ENCODE results near the gene PHRF1.
A peak's percentile ranks its signal among the peaks of the same experiment; 100 is the strongest.

The PHRF1 gene

DNA sequence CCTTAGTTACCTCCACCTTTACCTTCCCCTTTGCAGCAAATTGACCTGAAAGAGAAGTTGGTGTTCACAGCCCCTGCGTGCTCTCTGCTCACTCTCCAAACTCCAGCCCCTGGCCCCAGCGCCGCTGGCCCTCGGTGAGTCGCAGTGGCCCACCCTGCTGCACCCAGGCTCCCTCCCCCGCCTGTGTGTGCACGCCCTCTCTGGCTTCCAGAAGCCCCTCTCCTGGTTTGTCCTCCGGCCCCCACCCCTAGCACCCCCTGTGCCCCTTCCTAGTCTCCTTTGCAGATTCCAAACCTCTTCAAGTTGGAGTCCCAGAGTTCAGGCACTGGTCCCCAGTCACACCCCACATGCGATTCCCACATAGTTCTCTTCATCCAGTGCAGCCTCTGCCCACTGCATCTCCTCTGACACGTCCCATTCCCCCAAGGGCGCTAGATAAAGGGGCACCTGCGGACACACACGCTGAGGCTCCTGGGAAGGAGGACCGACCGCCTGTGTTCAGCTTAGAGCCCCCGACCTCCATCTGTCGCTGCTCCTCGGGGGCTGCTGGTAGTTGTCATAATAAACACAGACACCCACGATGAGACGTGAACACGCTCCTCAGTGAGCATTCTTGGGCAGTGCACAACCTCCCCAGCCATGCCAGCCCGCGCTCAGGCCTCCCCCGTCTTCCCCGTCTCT is 1.5 kb upstream of the PHRF1 start:
- peak overlapping the region; percentile 51 for H3K4me3 ChIP-seq (ENCODE audit: control insufficient read depth, low read depth, low read length)
- DNase-seq (ENCODE audit: low read depth) = no peak
- TF ChIP-seq, protein P1, sequence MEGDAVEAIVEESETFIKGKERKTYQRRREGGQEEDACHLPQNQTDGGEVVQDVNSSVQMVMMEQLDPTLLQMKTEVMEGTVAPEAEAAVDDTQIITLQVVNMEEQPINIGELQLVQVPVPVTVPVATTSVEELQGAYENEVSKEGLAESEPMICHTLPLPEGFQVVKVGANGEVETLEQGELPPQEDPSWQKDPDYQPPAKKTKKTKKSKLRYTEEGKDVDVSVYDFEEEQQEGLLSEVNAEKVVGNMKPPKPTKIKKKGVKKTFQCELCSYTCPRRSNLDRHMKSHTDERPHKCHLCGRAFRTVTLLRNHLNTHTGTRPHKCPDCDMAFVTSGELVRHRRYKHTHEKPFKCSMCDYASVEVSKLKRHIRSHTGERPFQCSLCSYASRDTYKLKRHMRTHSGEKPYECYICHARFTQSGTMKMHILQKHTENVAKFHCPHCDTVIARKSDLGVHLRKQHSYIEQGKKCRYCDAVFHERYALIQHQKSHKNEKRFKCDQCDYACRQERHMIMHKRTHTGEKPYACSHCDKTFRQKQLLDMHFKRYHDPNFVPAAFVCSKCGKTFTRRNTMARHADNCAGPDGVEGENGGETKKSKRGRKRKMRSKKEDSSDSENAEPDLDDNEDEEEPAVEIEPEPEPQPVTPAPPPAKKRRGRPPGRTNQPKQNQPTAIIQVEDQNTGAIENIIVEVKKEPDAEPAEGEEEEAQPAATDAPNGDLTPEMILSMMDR (IDR thresholded peaks at IDR 0.05; ENCODE audit: control insufficient read depth, insufficient read depth, low read depth, low read length, missing control alignments) = no peak

DNA sequence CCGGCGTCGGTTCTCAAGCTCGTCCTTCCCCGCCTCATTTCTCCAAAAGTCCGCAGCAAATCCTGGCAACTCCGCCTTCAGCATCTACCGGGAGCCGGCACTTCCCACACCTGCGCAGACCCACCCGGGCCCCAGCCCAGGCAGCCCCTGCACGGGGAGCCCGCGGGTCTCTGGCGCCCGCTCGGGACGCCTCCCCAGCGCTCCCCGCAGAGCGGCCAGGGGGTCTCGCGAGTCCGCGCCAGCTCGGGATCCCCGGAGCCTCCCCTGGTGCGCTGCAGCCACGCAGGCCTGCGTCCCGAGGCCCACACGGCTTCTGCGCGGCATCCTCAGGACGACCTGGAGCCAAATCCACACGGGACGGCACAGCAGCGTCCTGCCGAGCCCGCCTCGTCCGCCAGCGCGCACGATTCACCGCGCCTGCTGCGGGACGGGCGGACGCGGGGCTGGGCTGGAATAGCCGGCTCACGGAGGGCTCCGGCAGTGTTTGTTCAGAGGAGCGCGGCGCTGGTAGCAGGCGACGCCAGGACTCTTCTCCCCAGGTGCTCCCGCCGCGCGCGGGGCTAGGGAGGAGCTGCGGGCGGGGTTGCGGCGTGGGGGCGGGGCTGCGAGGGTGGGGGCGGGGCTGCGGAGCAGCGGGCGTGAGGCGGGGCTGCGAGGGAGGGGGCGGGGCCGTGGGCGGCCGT is 816 bp upstream of the PHRF1 start:
- TF ChIP-seq, protein P1 (IDR thresholded peaks at IDR 0.05; ENCODE audit: control insufficient read depth, insufficient read depth, low read depth, low read length, missing control alignments) = no peak
- peak overlapping the region; percentile 51 for H3K4me3 ChIP-seq (ENCODE audit: control insufficient read depth, low read depth, low read length)
- DNase-seq (ENCODE audit: low read depth) = no peak

DNA sequence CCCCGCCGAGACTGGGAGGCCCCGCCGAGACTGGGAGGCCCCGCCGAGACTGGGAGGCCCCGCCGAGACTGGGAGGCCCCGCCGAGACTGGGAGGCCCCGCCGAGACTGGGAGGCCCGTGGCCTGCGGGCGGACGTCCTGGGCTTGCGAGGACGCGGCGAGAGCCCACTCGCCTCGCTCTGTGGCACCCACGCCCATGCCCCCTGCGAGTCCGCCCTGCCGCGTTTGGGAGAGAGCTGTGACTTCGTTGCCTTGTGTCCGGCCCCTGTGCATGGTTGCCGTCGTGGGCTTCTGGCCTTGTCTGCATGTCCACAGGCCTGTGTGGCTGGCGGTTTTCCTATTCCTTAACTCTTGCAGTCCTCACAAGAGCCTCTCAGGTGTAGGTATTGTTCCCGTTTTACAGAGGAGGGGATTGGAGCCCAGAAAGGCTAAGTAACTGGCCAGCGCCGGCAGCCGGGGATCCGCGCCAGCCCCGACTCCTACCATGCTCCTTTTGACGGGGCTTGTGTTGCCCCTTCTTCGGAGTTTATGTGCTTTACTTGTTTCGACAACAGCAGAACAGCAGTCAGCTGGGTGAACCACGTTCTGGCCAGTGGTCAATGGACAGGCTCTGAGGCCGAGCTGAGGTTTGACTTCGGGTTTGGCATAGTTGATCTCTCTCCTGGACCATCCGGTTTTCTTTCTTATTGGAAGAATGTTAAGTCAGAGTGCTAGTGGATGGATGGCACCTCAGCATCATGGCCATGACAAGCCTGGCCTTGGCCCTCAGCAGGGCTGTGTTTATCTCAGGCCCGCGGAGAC is 741 bp downstream of the PHRF1 start:
- TF ChIP-seq, protein P1 (IDR thresholded peaks at IDR 0.05; ENCODE audit: control insufficient read depth, insufficient read depth, low read depth, low read length, missing control alignments) = no peak
- peak overlapping the region; percentile 96 for H3K4me3 ChIP-seq (ENCODE audit: control insufficient read depth, low read depth, low read length)
- DNase-seq (ENCODE audit: low read depth) = no peak

DNA sequence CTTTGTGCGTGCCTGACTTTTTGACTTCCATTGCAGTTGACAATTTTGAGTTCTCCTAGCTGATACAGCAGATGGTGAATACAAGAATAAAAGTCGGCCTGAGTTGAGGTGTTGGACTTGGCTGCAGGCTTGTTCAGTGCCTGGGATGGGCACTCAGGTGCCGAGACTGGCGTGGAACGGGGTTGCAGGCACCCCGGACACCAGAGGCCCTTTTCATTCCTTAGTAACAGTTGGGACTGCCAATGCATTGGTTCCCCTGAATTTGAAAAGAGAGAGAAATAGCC is 1.3 kb downstream of the PHRF1 start:
- TF ChIP-seq, protein P1 (IDR thresholded peaks at IDR 0.05; ENCODE audit: control insufficient read depth, insufficient read depth, low read depth, low read length, missing control alignments) = no peak

DNA sequence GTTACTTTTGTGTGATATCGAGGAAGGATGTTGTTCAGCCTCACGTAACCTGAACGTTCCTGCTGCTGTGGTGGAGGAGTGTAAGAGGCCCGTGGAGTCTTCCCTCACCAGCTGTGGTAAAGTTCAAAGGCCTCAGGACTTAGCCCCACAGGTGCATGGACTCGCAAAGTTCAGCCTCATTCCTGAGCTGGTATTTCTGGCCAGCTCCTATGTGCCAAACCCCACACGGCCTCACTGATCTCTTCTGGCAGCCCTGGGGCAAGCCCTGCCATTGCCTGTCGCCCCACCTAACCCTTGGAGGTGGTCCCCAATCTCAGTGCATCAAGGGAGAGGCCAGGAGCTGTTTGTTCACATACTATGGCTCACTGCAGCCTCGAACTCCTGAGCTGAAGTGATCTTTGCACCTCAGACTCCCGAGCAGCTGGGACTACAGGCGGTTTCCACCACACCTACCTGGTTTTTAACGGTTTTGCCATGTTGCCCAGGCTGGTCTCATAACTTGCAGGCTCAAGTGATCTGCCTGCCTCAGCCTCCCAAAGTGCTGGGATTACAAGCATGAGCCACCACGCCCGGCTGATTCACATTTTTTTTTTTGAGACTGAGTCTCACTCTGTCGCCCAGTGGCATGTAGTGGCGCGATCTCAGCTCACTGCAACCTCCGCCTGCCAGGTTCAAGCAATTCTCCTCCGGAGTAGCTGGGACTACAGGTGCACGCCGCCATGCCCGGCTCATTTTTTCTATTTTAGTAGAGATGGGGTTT is 2.2 kb downstream of the PHRF1 start:
- H3K4me3 ChIP-seq (ENCODE audit: control insufficient read depth, low read depth, low read length) = peak overlapping the region; percentile 96; the same call in 1 of the 2 replicates
- DNase-seq (ENCODE audit: low read depth) = no peak

More for the DNA sequence above, 1.3 kb downstream of the PHRF1 start:
- H3K4me3 ChIP-seq (ENCODE audit: control insufficient read depth, low read depth, low read length) = peak overlapping the region; percentile 96
- DNase-seq (ENCODE audit: low read depth) = no peak

More for the DNA sequence above, 2.2 kb downstream of the PHRF1 start:
- TF ChIP-seq, protein P1 (IDR thresholded peaks at IDR 0.05; ENCODE audit: control insufficient read depth, insufficient read depth, low read depth, low read length, missing control alignments) = no peak
